ENCODE measurements around the gene PRKCA.
"Not testable (repeated sequence)": the region's sequence is repeated elsewhere in the genome, so short reads cannot be mapped to it uniquely, and the experiment has no call there.

Gene PRKCA

DNA sequence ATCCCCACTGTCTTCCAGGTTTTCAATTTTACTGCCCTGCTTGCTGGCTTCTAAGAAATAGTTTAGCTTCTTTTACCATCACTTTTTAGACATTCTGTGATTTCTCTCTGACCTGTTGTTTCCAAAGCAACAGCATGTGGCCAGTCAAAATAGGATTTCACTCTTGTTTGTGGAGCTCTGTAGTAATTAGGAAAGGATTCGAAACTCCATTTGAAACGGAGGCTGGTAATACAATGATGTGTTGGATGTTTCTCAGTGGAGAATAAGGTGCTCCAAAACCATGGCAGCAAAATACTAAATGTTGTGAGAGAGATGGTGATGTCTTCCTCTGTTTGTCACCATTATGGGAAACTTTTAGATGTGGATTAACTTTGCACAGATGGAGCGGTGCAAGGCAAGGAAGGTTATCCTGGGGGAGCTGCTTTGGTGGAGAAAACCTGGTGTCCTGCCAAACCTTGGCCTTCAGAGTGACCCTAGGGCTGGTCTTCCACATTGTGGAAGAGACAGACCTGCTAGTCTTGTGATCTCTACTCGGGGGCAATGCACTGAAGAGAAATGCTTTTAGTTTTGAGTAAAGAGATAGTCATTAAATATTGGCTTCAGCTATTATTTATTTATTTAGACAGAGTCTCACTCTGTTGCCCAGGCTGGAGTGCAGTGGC lies 79.4 kb downstream of the PRKCA start:
- DNase-seq (ENCODE audit: low read depth in 4 of 4, low spot score in 1 of 4): no peak

DNA sequence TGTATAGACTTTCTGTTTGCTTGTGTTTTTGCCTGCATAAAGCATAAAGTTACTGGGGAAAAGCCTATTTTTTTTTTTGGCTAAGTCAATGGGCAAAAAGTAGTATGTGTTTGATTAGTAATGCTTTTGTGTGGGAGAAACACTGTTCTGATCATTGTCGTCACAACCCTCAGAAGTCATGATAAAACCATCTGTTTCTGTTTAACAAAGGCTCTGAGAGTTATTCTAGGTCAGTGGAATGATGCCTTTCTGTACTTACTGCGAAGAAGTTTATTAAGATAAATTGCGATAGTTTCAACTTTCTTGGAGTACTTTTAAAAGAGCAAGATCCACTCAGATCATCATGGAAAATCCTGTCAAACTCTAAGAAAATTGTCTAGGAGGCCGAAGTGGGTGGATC lies 80.9 kb downstream of the PRKCA start:
- no peak for DNase-seq (ENCODE audit: low read depth in 4 of 4, low spot score in 1 of 4)

DNA sequence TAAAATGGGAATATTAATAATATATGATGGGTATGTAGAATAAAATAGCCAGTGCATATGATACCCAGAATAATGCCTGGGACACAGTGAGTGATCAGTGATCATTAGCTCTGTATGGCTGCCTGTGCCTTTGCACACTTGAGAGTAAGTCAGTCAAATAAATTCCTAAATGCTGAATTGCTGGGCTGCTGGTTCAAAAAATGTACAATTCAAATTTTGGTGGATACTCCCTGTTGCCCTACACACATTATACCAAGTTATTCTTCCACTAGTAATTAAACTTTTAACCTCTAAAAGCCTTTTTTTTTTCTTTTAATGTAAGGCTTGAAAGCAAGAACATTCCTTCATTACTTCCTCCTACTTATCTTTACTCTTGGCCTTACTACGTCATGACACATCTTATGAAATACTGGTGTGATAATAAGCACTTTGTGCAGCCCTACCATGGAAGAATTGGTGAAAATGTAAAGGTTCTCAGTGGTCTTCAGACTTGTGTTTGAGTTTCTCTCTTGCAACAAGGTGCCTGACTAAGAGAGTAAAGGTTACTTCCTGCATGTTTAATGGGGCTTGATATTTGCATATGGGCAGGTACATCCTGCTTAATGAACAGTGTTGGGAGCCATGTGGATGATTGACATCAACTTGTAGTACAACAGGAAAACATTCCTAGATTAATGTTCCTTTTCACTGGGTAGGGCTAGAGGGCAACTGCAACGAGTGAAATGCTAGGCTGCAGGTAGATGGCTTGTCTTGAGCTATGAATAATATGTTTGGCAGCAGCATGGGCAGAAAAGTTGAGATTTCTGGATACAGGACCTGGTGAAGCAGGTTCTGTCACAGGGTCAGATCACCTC lies 84.3 kb downstream of the PRKCA start:
- DNase-seq (ENCODE audit: low read depth in 4 of 4, low spot score in 1 of 4): no peak

DNA sequence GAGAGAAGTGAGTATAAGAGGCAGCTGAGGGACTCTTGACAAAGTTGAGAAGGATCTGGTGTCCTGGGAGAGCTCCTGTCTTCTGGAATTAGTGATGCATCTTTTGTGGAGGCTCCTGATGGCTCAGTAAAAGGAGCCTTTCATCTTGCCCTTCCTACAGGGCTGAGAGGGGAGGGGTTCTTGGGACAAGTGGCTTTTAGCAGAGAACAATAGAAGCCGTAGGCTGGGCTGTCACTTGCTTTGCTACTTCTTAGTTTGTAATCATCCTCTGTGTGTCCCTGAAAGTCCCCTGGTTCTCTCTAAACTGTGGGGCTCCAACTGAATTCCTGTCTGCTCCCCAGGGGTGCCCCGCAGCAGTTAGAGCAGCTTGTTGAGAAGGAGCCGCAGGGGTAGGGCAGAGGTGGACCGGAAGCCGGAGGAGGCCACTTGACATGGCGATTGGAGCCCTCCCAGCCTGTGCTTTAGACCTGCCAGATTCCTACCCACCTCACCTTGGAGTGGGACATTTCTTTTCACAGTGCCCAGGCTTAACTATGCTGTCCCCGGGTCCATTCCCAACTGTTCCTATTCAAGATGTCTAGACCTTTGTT lies 85.1 kb downstream of the PRKCA start:
- DNase-seq (ENCODE audit: low read depth in 4 of 4, low spot score in 1 of 4): no peak

DNA sequence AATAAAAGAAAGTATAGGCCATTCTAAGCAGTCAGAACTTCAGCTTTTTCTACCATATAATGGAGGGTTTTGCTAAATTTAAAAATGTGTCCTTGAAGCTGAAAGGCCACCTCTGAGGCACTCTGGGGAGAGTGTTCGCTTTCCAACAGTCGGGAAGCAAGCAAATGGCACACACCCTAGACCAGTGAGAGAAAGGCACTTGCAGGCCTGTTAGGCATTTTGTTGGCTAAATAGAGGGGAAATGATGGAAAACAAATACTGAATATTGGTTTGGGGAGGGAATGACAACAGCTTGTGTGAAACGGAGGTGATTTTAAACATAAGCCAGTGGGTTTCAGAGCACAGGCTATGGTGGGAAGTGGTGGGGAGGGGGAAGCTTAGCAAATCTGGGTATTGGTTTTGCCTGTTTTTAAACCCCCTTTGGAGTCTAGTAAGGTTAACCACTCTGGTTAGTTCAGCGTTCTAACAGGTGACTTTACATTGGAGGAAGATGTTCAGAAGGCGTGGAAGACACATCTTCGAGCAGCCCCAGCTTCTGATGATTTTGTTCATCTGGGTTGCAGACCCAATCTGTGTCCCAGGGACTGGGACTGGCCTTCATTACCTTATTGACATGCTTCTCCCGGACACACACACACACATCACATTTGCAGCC lies 90.5 kb downstream of the PRKCA start:
- DNase-seq (ENCODE audit: low read depth in 4 of 4, low spot score in 1 of 4): no peak

DNA sequence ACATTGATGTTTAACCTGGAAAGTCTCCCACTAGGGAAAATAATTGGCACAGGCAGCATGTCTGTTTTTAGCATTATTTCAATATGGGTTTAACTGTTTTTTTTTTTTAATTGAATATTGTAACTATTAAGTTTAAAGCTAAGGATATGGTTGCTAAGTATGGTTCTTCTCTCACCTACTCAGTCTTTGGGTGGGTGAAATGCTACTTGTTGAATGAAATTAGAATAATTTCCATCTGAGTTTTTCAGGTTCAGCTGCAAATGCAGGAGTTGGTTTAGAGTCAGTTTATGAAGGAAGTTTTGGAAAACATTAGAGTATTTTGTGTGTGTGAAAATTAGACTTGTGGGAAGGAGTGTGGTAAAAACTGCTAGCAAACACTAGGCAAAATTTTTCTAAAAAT lies 93.5 kb downstream of the PRKCA start:
- no peak for DNase-seq (ENCODE audit: low read depth in 4 of 4, low spot score in 1 of 4)

DNA sequence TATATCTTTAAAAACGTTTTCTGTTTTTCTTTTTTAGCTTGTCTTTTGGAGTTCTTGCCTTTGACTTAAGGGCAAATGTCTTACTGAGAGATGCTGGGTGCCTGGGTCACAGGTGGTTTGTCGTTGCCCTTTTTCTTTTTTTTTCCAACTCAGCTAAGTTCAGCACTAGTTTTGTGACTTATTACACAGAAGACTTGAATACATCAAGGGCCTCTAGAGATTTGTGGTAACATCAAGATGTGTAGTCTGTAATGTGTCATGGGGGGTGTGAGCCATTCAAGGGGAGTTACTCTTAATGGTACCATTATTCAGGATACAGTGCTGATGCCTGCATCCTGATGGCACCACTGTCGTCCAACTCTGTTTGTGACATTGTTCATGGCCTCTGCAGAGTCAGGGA lies 95.1 kb downstream of the PRKCA start:
- DNase-seq (ENCODE audit: low read depth in 4 of 4, low spot score in 1 of 4): no peak

DNA sequence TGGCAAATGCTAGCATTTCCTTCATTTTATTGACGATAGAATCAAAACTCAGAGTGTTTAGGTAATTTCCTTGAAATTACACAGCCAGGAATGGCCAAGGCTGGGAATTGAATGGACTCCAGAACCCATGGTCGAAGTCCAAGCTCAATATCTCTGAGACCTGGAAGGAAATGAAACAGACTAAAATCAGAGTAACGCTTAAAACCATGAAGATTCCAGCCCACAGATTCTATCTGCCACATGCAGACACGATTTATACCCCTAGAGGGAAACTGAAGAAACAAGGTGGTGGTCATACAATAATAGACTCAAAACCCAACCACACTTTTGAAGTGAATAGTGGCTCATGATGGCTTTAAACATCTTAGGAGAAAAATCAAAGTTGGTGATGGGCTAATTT lies 95.6 kb downstream of the PRKCA start:
- DNase-seq (ENCODE audit: low read depth in 4 of 4, low spot score in 1 of 4): no peak

DNA sequence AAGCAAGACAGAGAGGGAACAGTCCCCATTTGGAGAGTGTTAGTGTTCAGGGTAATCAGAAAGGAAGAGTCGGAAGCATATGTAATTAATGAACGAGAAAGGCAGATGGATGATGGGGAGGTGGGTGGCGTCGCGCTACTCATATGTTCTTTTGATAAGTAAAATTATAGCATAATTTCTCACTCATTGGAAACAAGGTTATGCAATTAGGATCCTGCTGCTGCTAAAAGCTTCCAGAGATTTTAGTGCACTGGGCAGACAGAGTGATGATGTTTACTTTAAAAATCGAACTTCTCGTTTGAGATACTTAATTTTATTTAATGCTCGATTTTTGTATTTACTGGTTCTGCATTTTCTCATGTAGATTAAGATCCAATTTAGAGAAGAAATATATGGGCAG lies 96.2 kb downstream of the PRKCA start:
- no peak for DNase-seq (ENCODE audit: low read depth in 4 of 4, low spot score in 1 of 4)

DNA sequence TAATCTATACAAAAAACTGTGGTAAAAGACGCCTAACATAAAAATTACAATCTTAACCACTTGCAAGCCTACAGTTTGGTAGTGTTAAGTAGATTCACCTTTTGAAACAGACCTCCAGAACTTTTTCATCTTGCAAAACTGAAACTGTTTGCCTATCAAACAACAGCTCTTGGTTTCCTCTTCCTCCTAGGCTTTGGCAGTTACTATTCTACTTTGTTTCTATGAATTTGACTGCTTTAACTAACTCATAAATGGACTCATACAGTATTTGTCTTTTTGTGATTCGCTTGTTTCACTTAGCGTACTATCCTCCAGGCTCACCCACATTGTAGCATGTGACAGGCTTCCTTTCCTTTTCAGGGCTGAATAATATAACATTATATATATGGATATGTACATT lies 97.0 kb downstream of the PRKCA start:
- DNase-seq (ENCODE audit: low read depth in 4 of 4, low spot score in 1 of 4): no peak

DNA sequence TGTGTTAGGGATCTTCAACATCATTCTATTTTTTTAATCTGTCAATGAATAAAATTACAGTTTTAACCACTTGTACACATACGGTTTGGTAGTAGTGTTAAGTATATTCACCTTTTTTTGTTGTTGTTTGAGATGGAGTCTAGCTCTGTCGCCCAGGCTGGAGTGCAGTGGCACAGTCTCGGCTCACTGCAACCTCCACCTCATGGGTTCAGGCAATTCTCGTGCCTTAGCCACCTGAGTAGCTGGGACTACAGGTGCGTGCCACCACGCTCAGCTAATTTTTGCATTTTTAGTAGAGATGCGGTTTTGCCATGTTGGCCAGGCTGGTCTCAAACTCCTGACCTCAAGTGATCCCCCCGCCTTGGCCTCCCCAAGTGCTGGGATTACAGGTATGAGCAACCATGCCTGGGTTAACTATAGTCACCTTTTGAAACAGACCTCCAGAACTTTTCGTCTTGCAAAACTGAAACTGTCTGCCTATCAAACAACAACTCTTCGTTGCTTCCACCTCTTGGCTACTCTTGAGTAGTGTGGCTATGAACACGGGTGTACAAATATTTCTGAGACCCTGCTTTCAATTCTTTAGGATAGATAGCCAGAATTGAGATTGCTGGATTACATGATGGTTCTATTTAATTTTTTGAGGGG lies 97.8 kb downstream of the PRKCA start:
- DNase-seq (ENCODE audit: low read depth in 4 of 4, low spot score in 1 of 4): not testable (repeated sequence)

DNA sequence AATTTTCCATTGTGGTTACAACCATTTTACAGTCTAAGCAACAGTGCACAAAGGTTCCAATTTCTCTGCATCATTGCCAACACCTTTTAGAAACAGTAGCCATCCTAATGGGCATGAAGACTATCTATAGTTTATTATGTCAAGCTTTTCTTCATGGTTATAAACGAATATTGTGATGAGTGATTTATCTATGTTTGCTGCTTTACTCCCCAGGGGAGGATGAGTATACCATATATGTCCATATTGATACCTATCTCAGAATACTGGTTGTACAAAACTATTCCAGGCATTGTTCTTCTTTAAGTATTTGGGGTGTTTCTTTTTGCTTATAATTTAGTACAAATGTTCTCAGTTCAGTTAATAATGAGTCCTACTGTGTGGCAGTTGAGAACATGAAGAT lies 98.3 kb downstream of the PRKCA start:
- DNase-seq (ENCODE audit: low read depth in 4 of 4, low spot score in 1 of 4): no peak

DNA sequence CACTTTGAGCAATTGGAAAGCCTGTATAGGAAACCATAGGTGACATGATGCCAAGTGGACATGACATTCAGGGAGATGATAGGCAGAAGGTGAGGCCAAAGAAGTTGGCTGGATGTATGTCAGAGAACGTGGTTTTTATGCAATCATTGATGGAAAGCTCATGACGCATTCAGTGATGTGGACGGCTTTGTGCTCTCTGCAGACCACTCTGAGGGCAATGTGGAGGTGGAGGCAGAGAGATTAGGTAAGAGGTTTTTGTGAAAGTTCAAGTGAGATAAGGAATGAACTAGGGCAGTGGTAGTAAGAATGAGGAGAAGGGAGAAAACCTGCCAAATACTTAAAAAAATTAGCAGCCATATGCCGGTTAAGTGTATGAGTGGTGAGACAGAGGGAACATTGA lies 99.0 kb downstream of the PRKCA start:
- no peak for DNase-seq (ENCODE audit: low read depth in 4 of 4, low spot score in 1 of 4)

DNA sequence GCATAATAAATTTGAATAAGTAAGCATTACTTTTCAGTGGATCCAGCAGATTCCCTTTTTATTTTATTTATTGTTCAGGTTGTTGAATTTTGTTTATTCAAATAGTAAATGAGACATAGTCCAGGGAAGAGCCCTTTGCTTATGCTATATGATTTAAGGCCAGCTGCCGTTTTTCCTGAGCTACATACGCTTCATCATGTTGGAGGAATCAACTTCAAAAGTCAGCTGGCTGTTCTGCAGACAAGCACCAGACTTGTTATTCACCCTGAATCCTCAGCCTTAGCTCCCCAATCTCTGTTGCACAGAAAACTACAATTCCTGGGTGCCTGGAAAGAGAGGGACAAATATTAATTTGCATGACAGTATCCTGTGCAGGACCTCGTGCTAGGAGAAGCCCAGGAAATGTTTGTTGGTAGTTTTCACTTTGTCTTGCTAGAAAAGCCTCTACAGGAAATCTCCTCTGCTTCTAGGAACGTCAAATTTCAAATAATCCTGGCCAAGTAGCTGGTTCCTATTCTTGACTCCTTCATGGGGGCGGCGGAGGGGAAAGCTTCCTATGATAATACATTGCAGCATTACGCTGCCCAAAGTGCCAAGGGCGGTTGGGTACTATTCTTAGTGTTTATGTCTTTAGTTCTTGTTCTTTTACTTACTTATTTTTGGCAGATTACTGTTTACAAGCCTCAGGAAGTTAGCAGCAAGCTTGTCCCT lies 101.6 kb downstream of the PRKCA start:
- DNase-seq (ENCODE audit: low read depth in 4 of 4, low spot score in 1 of 4): no peak

DNA sequence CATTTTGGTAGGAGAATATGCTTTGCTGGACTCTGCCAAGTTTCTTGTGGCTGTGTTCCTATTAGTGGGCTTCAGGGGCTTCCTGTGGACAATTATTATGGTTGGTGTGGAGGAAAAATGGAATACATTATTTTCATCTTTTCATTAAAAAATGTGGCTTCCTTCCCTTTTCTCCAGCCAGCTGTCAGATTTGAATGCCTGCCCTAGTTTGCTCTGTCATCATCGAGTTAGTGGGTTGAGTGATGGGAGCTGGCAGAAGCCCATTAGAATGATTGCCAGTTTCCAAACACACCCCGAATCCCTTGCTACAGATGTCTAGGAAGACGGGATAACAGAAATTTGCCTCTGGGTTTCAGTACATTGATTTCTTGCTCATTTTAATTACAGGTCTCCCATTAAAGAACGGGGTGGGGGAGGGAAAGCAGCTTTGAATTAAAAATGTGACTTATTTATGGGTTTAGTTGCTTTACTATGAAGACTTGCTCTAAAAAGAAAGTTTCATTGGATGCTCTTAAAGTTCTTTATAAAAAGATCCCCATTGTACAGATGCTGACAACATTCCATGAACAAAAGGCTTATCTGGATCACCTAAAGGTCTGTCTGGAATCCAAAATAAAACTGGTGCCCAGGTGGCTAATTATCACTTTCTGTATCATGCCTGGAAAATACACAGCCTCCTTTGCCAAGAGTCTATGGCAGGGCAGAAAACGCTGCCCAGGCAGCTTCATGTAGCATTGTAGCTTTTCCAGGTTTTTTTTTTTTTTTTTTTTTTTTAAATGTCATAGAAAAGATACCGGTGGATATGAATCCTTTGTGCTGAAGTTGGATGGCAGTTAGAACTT lies 103.6 kb downstream of the PRKCA start:
- no peak for DNase-seq (ENCODE audit: low read depth in 4 of 4, low spot score in 1 of 4)

DNA sequence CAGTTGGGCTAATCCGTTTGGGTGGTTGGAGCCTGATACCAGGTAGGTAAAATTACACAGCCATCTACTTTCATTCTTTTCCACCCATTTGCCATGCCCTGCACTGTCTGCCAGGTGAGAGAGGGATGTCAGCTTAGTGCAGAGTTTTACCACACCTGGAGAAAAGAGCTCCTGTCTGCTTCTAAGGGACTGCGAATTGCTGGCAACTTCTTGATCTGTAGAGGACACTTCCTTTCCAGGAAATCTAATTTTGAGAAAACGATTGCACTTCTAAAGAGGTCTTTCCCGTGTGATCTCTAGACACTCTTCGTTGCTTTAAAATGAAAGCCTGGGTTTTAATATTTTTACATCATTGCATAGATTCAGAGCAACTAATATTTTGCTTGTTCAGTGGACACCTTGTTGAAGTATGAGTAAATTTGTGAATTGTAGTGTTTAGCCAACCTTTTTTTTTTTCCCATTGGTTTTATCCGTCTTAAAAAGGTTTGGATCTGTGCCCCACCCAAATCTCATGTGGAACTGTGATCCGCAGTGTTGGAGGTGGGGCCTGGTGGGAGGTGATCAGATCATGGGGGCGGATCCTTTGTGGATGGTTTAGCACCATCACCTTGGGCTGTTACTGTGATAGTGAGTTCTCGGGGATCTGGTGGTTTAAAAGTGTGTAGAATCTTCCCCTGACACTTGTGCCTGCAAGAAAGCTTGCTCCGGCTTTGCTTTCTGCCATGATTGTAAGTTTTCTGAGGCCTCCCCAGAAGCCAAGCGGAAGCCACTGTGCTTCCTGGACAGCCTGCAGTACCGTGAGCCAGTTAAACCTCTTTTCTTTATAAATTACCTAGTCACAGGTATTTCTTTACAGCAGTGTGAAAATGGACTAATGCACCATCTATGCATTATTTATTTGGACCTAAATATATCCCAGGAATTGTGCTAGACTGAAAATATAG lies 104.6 kb downstream of the PRKCA start:
- no peak for DNase-seq (ENCODE audit: low read depth in 4 of 4, low spot score in 1 of 4)

DNA sequence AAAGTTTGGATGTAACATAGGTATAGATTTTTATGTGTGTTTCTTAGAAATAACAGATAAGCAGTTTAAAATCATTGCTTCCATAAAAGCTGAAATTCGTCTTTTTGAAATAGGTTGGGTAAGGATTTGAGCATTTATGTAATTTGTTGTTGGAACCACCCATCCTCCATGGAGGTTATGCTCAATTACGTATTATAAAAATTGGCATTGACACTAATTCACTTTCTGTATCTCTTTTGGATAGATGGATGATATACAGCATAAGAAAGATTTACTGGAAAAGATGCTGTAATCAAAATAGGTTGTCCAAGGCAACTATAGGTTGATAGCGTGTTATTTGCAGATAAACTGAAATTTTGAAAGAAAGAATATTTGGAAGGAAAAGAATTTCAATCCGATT lies 105.5 kb downstream of the PRKCA start:
- no peak for DNase-seq (ENCODE audit: low read depth in 4 of 4, low spot score in 1 of 4)

DNA sequence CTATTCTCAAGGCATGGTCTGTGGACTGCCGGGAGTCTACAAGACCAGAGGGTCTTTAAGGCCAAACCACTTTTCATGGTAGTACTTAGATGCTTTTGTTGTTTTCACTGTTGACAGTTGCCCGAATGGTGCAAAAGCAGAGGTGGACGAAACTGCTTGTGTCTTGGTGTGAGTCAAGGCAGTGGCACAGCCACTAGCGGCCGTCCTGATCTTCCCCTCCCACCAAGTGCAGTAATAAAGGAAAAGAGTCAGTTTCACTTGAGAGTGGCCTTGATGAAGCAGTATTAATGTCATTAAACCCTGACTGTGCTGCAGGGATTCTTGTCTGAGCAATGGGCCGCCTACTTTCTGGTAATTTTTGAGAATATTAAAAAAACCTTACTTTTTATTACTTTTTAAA lies 109.1 kb downstream of the PRKCA start:
- no peak for DNase-seq (ENCODE audit: low read depth in 4 of 4, low spot score in 1 of 4)

All from stimulated activated CD4-positive, alpha-beta T cell treated with anti-CD3 and anti-CD28 coated beads, Interleukin-1b, Interleukin-23, amount 100 ng/mL, for 24 hours (primary cell).